Stimulated activated naive CD8-positive, alpha-beta T cell treated with anti-CD3 and anti-CD28 coated beads, Interleukin-15, amount 100 ng/mL, for 72 hours (primary cell): ENCODE measurements around the gene PCARE.

Source experiments
- ATAC-seq: fragments of 150-1000 bp; cut with Tn5 transposase; 2 replicates; pipeline ENCODE4 v1.10.0; 2021; ENCODE audit warnings: mild to moderate bottlenecking, moderate library complexity
- DNase-seq, 2 donors: peaks; one replicate each; pipeline ENCODE4 v3.0.0; 2021 to 2022
- H3K27ac Mint-ChIP-seq, 2 donors: one replicate each; pipeline ENCODE4 v1.8.0; 2022; ENCODE audit warnings: mild to moderate bottlenecking in 2 of 2, mixed read lengths in 2 of 2, moderate library complexity in 2 of 2
- H3K27me3 Mint-ChIP-seq: one replicate; pipeline ENCODE4 v1.8.0; 2022; ENCODE audit warnings: mixed read lengths
- H3K4me1 Mint-ChIP-seq: one replicate; pipeline ENCODE4 v1.8.0; 2022; ENCODE audit warnings: mild to moderate bottlenecking, mixed read lengths
- H3K4me3 Mint-ChIP-seq, 2 donors: one replicate each; pipeline ENCODE4 v1.8.0; 2022; ENCODE audit warnings: mild to moderate bottlenecking in 2 of 2, mixed read lengths in 2 of 2, moderate library complexity in 1 of 2
- H3K9me3 Mint-ChIP-seq, 2 donors: one replicate each; pipeline ENCODE4 v1.8.0; 2022; ENCODE audit warnings: mixed read lengths in 2 of 2

The PCARE gene

DNA sequence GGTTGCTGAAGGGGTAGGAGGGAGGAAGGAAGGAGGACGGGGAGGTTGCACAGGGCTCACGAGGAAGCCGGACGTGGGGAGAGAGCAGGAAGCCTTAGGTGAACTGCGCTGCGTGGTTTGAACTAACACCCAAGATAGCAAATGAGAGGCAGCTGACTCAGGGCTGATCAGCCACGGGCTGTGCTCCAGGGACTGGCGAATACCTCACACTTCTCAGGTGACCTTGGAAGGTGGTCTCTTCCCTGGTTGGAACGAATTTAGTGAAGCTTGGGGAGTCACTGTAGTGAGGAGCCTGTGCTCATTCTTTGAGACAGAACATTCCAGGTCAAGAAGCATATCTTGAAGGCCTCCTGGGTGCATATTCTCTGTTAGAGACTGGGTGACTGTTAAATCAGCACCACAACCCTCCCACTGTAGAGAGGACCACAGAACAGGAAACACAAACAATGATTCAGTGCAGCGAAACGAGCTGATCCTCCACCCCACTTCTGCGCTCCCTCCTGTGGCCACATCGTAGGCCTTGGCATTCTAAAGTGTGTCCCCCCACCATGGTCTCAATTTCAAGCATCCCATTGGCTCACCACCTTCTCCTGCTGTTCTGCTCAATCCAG, 59.4 kb downstream of the PCARE start:
- Mint-ChIP-seq H3K27me3 (no peaks in the 10 kb centered on the region), H3K4me3 (peak overlapping the region; percentile 88 to 92), H3K9me3 (no peaks in the 10 kb centered on the region), H3K27ac (peak overlapping the region; percentile 90 to 98), H3K4me1 (peaks cover 77% of the 10 kb centered on the region)
- DNase-seq (peak; percentile 64 to 71), ATAC-seq (peak; percentile 85)

- peak overlapping the region; percentile 88 to 92 for H3K4me3 Mint-ChIP-seq
- H3K27me3 Mint-ChIP-seq = no peaks in the 10 kb centered on the region
- H3K9me3 Mint-ChIP-seq = no peaks in the 10 kb centered on the region
- peaks cover 83% of the 10 kb centered on the region for H3K4me1 Mint-ChIP-seq
- DNase-seq (peak; percentile 40 to 41), ATAC-seq (peak; percentile 33)
- peak overlapping the region; percentile 90 to 98 for H3K27ac Mint-ChIP-seq
Observed at GRCh38 chr2:29014331-29014730, 60.0 kb downstream of the PCARE start.

- Mint-ChIP-seq H3K4me3 (peak overlapping the region; percentile 88 to 92), H3K9me3 (no peaks in the 10 kb centered on the region), H3K27me3 (no peaks in the 10 kb centered on the region), H3K4me1 (peaks cover 90% of the 10 kb centered on the region), H3K27ac (no peak overlapping the region)
- DNase-seq (no peak), ATAC-seq (no peak)
Observed at GRCh38 chr2:29013057-29013780, 61.1 kb downstream of the PCARE start.

DNA sequence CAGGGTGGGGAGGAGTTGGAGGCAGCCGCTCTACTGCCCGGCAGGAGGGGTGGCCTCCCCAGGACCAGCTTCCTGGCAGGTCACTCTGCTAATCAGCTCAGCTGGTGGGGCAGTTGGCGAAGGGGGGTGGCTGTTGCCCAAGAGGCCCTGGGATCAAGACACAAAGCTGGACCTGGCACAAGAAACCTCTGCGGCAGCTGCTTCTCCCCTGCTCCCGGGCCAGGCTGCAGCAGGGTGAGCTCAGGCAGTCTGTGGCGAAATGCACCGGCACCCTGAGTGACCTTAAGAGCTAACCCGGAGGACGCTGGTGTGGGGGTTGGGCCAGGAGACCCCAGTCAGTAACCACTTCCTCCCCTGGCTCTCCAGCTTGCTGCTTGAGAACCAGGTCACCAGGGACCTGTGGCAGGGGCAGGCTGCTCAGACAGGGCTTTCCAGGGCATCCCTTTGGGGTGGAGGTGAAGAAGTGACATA, 62.1 kb downstream of the PCARE start:
- peaks cover 85% of the 10 kb centered on the region for H3K4me1 Mint-ChIP-seq
- no peak overlapping the region for H3K27ac Mint-ChIP-seq
- DNase-seq (peak in 1 of 2 donors; percentile 28), ATAC-seq (no peak)
- peak overlapping the region; percentile 64 to 79 for H3K4me3 Mint-ChIP-seq
- H3K27me3 Mint-ChIP-seq = no peaks in the 10 kb centered on the region
- H3K9me3 Mint-ChIP-seq = no peaks in the 10 kb centered on the region
